Right cardiac atrium (tissue), 5 donors: ENCODE data around the gene MISP. TPM values are rescaled to one million over a fixed set of nuclear protein-coding genes. Genes with fewer than 3 reads are reported as not detected.

Source experiments
- ATAC-seq, 2 donors: fragments of 200-7000 bp; cut with Tn5 transposase; one replicate each; pipeline versions ENCODE4 v1.8.0 to v1.9.1; 2020; ENCODE audit warnings: moderate library complexity in 2 of 2, mild to moderate bottlenecking in 1 of 2
- DNase-seq, 3 donors: peaks; one replicate each; pipeline ENCODE4 v3.0.0-alpha.2; 2020
- H3K27ac ChIP-seq: one replicate; pipeline ENCODE4 v1.5.1; 2013; ENCODE audit warnings: mild to moderate bottlenecking, low read length, control low read depth, moderate library complexity
- H3K27me3 ChIP-seq: one replicate; pipeline ENCODE4 v1.6.1; 2013; ENCODE audit not compliant: control insufficient read depth, insufficient read depth
- H3K4me1 ChIP-seq: one replicate; pipeline ENCODE4 v1.6.1; 2013; ENCODE audit warnings: low read length; ENCODE audit not compliant: control insufficient read depth, insufficient read depth
- H3K4me3 ChIP-seq: one replicate; pipeline ENCODE4 v1.5.1; 2013; ENCODE audit warnings: low read length, control low read depth
- H3K9me3 ChIP-seq: one replicate; pipeline ENCODE4 v1.6.1; 2013; ENCODE audit warnings: low read length; ENCODE audit not compliant: control insufficient read depth
- WGBS: extraction: QIAGEN DNeasy Blood & Tissue Kit; methylation state at CpG from one replicate; pipeline ENCODE4 v1.1.7; 2013; 5-methylcytosine and 5-hydroxymethylcytosine counted together
- intact Hi-C, 4 donors: fragments of 100-400 bp; cut with DNase I; formaldehyde crosslinking; loops; one replicate each; pipeline versions ENCODE4 v1.11.0 to v1.14.0; 2022 to 2023
- polyA plus RNA-seq: library from polyadenylated mRNA; stranded (reverse); fragments of 200-250 nt; gene quantifications from one replicate; pipeline ENCODE4 v1.2.3, GENCODE V29; 2013
- total RNA-seq, 4 donors: library from RNA; stranded (reverse); fragmentation: NEBNext Ultra II Directional; extraction: Animal tissue kit (Norgen Biotek cat#: 25700); gene quantifications; one replicate each; pipeline ENCODE4 v1.2.1, GENCODE V29; 2021
- donor health status: healthy with polysubstance abuse.
- donor health status: DM: no; HTN: yes; CAD: no.
- donor health status: DM: no; HTN: no; CAD: no.
- donor health status: DM: no; HTN: yes; CAD: no; lungs with severe emphysema.
- donor health status: DM: yes; HTN: yes; CAD: no.

The MISP gene
- total and polyA plus RNA-seq, 5 donors: 0.02 to 0.22 TPM; not detected in 3

- Histone ChIP-seq H3K4me3 (peak overlapping the region; percentile 1), H3K27me3 (no peaks in the 10 kb centered on the region), H3K27ac (peak overlapping the region; percentile 27), H3K9me3 (no peaks in the 10 kb centered on the region), H3K4me1 (peaks cover 19% of the 10 kb centered on the region)
- ATAC-seq (no peak), DNase-seq (peak in 2 of 3 donors; percentile 31 to 64)
- intact Hi-C loops: loop anchor here in 1 of 4 donors (10.0 kb wide), 1 partner anchor 54 kb away; the partner anchor contains the start of genes CFD and ELANE
- WGBS: 36% methylated on average over 17 of the region's 17 CpGs
These were observed 49.6 kb downstream of the MISP start for GRCh38 chr19:800360-801029.

- Histone ChIP-seq H3K9me3 (no peaks in the 10 kb centered on the region), H3K4me1 (peaks cover 15% of the 10 kb centered on the region), H3K27me3 (no peaks in the 10 kb centered on the region), H3K4me3 (peak overlapping the region; percentile 1), H3K27ac (peak overlapping the region; percentile 27)
- intact Hi-C loops: loop anchor here in 1 of 4 donors (10.0 kb wide), 1 partner anchor 54 kb away; the partner anchor contains the start of genes CFD and ELANE
- WGBS: 22% methylated on average over 29 of the region's 29 CpGs
- peak; percentile 2 to 17 for ATAC-seq
- DNase-seq: peak; percentile 89 to 94 (median 93)
These were observed 50.3 kb downstream of the MISP start for GRCh38 chr19:801030-801860.

GRCh38 chr19:801861-802497 is 51.1 kb downstream of the MISP start:
- ATAC-seq: peak; percentile 1 to 3
- WGBS: 24% methylated on average over 23 of the region's 23 CpGs
- H3K4me3 ChIP-seq: no peak overlapping the region
- H3K27me3 ChIP-seq: no peaks in the 10 kb centered on the region
- DNase-seq: peak in 2 of 3 donors; percentile 56 to 80
- no peak overlapping the region for H3K27ac ChIP-seq
- no peaks in the 10 kb centered on the region for H3K9me3 ChIP-seq
- intact Hi-C loops: loop anchor here in 1 of 4 donors (10.0 kb wide), 1 partner anchor 53 kb away; the partner anchor contains the start of genes CFD and ELANE
- H3K4me1 ChIP-seq: peaks cover 15% of the 10 kb centered on the region

DNA sequence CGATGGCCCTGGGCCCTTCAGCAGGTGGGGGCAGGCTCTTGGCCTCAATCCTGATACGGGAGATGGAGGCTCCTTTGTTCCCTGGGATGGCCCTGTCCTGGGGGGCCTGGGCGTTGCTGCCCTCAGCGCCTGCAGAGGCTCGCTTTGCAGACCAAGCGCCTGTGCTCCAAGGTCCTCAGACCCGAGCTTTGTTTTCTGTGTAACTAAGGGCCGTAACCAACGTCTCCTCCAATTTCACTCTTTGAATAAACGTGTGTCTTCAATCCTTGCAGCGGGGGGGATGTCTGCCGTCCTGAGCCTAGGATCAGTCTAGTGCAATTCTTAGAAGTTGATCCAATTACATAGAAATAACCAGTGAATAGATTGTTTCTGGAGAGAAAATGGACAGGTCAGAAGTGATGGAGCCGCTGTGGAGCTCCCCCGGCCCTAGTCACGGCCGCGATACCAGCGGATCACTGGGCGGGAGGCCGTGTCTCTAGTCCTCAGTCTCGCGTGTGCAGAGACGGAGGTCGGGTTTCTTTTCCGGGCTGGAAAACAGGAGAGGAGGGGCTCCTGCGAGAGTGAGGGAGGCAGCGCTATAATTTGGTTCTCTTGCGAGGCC is 51.7 kb downstream of the MISP start:
- Histone ChIP-seq H3K4me3 (no peak overlapping the region), H3K27me3 (no peaks in the 10 kb centered on the region), H3K9me3 (no peaks in the 10 kb centered on the region), H3K27ac (peak overlapping the region; percentile 5), H3K4me1 (peaks cover 15% of the 10 kb centered on the region)
- intact Hi-C loops: loop anchor here in 1 of 4 donors (10.0 kb wide), 1 partner anchor 52 kb away; the partner anchor contains the start of genes CFD and ELANE
- WGBS: 23% methylated on average over 28 of the region's 28 CpGs
- DNase-seq (peak in 1 of 3 donors; percentile 59), ATAC-seq (no peak)

DNA sequence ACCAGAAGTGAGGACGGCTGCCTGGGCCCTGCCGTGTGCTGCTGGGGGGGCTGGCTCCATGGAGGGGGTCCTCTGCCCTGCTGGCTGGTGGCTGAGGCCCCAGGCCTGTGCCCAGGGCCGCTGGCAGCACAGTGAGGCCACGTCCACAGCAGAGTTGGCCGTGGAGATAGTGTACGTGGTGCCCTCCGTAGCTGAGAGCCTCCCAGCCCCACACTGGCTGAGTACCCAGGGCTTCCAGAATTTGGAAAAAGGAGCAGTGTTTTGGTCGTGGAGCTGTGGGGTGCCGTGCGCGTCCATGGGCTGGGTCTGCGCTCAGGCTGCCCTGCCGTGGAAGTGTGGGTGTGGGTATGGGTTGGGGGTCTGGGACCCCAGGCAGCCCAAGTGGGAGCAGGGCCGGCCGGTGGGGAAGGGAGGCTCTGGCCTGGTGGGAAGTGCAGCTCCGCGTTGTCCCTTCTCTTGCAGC is 52.2 kb downstream of the MISP start:
- DNase-seq: peak in 1 of 3 donors; percentile 33
- no peak overlapping the region for H3K4me3 ChIP-seq
- no peak for ATAC-seq
- peaks cover 15% of the 10 kb centered on the region for H3K4me1 ChIP-seq
- WGBS: 59% methylated on average over 17 of the region's 17 CpGs
- intact Hi-C loops: loop anchor here in 1 of 4 donors (10.0 kb wide), 1 partner anchor 52 kb away; the partner anchor contains the start of genes CFD and ELANE
- peak overlapping the region; percentile 5 for H3K27ac ChIP-seq
- no peaks in the 10 kb centered on the region for H3K9me3 ChIP-seq
- H3K27me3 ChIP-seq: no peaks in the 10 kb centered on the region

GRCh38 chr19:803686-804418 is 52.9 kb downstream of the MISP start:
- intact Hi-C loops: loop anchor here in 1 of 4 donors (10.0 kb wide), 1 partner anchor 51 kb away; the partner anchor contains the start of genes CFD and ELANE
- no peak overlapping the region for H3K27ac ChIP-seq
- no peaks in the 10 kb centered on the region for H3K27me3 ChIP-seq
- peaks cover 15% of the 10 kb centered on the region for H3K4me1 ChIP-seq
- peak in 2 of 3 donors; percentile 27 to 31 for DNase-seq
- 71% methylated on average over 31 of the region's 31 CpGs for WGBS
- H3K4me3 ChIP-seq: no peak overlapping the region
- no peak for ATAC-seq
- H3K9me3 ChIP-seq: no peaks in the 10 kb centered on the region

DNA sequence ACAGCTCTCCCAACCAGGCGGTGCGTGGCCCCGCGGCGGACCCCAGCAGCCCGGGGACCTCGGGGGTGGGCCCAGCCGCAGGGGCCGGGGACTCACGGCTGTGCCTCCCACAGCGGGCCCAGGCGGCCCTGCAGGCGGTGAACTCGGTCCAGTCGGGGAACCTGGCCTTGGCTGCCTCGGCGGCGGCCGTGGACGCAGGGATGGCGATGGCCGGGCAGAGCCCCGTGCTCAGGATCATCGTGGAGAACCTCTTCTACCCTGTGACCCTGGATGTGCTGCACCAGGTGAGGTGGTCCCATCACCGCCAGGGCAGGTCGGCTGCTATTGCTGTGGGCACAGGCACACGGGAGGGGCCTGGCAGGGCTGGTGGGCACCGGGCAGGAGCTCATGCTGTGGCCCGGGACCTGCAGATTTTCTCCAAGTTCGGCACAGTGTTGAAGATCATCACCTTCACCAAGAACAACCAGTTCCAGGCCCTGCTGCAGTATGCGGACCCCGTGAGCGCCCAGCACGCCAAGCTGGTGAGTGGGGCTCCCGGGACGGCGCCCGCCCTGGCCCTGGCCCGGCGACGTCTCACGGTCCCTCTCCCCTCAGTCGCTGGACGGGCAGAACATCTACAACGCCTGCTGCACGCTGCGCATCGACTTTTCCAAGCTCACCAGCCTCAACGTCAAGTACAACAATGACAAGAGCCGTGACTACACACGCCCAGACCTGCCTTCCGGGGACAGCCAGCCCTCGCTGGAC is 53.7 kb downstream of the MISP start:
- peaks cover 13% of the 10 kb centered on the region for H3K4me1 ChIP-seq
- intact Hi-C loops: loop anchor here in 1 of 4 donors (10.0 kb wide), 1 partner anchor 50 kb away; the partner anchor contains the start of genes CFD and ELANE
- WGBS: 91% methylated on average over 53 of the region's 53 CpGs

GRCh38 chr19:805166-805551 is 54.2 kb downstream of the MISP start:
- no peak for ATAC-seq
- WGBS: 91% methylated on average over 33 of the region's 33 CpGs
- H3K27me3 ChIP-seq: no peaks in the 10 kb centered on the region
- intact Hi-C loops: loop anchor here in 1 of 4 donors (10.0 kb wide), 1 partner anchor 50 kb away; the partner anchor contains the start of genes CFD and ELANE
- no peak overlapping the region for H3K27ac ChIP-seq
- no peak overlapping the region for H3K4me3 ChIP-seq
- DNase-seq: peak in 1 of 3 donors; percentile 62
- peaks cover 11% of the 10 kb centered on the region for H3K4me1 ChIP-seq
- H3K9me3 ChIP-seq: no peaks in the 10 kb centered on the region

More for the DNA sequence above, 53.7 kb downstream of the MISP start:
- no peak for ATAC-seq
- Histone ChIP-seq H3K4me3 (no peak overlapping the region), H3K9me3 (no peaks in the 10 kb centered on the region), H3K27me3 (no peaks in the 10 kb centered on the region), H3K27ac (no peak overlapping the region)
- no peak for DNase-seq
